ENCODE measurements around the gene PAPPA.

Gene PAPPA

DNA sequence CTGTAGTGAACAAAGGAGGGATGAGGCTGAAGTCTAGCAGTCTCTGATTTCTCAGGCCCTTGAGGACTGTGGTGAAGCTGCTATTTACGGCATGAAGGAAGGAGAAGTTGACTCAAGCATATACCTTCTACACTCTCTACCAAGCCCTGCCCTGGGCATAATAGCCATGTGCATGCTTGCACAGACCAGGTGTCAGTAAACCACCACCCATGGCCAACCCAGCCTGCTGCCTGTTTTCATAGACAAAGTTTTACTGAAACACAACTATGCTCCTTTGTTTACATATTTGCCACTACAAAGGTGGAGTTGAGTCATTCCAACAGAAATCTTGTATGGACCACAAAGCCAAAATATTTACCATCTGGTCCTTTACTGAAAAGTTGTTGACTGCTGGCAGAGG, 126.9 kb downstream of the PAPPA start:
- Histone ChIP-seq H3K4me1 (ENCODE audit: control insufficient read depth, insufficient read depth, low read length) (peaks cover 5% of the 10 kb centered on the region), H3K27ac (ENCODE audit: extremely low read depth, low read depth, low read length) (no peak overlapping the region), H3K9me3 (ENCODE audit: control insufficient read depth, insufficient read depth, low read depth, low read length) (no peaks in the 10 kb centered on the region), H3K4me3 (ENCODE audit: low read depth, low read length) (no peak overlapping the region), H3K36me3 (ENCODE audit: control insufficient read depth in 2 of 2, insufficient read depth in 1 of 2, low read length in 2 of 2) (no peaks in the 10 kb centered on the region)
- ChIA-PET POLR2A (no interaction called here), CTCF (no interaction called here)
- TF ChIP-seq, protein P1, sequence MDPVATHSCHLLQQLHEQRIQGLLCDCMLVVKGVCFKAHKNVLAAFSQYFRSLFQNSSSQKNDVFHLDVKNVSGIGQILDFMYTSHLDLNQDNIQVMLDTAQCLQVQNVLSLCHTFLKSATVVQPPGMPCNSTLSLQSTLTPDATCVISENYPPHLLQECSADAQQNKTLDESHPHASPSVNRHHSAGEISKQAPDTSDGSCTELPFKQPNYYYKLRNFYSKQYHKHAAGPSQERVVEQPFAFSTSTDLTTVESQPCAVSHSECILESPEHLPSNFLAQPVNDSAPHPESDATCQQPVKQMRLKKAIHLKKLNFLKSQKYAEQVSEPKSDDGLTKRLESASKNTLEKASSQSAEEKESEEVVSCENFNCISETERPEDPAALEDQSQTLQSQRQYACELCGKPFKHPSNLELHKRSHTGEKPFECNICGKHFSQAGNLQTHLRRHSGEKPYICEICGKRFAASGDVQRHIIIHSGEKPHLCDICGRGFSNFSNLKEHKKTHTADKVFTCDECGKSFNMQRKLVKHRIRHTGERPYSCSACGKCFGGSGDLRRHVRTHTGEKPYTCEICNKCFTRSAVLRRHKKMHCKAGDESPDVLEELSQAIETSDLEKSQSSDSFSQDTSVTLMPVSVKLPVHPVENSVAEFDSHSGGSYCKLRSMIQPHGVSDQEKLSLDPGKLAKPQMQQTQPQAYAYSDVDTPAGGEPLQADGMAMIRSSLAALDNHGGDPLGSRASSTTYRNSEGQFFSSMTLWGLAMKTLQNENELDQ (tag by site-specific recombination; IDR thresholded peaks at IDR 0.05; ENCODE audit: low read depth) = no peak
- TF ChIP-seq MZF1 (tag by site-specific recombination; IDR thresholded peaks at IDR 0.05; ENCODE audit: borderline replicate concordance) (no peak), IKZF3 (tag by site-specific recombination; IDR thresholded peaks at IDR 0.05) (no peak), SCRT1 (tag by site-specific recombination; IDR thresholded peaks at IDR 0.05; ENCODE audit: borderline replicate concordance) (no peak), ZNF223 (tag by site-specific recombination; IDR thresholded peaks at IDR 0.05) (no peak), ZNF837 (tag by site-specific recombination; IDR thresholded peaks at IDR 0.05) (no peak), KLF1 (tag by site-specific recombination; IDR thresholded peaks at IDR 0.05) (no peak), FEZF1 (tag by site-specific recombination; IDR thresholded peaks at IDR 0.05) (no peak), ZNF530 (tag by site-specific recombination; IDR thresholded peaks at IDR 0.05; ENCODE audit: low read depth) (no peak), HOXC10 (CRISPR knock-in tag; IDR thresholded peaks at IDR 0.05) (no peak), ZNF580 (tag by site-specific recombination; IDR thresholded peaks at IDR 0.05) (no peak)
- TF ChIP-seq, protein P2, sequence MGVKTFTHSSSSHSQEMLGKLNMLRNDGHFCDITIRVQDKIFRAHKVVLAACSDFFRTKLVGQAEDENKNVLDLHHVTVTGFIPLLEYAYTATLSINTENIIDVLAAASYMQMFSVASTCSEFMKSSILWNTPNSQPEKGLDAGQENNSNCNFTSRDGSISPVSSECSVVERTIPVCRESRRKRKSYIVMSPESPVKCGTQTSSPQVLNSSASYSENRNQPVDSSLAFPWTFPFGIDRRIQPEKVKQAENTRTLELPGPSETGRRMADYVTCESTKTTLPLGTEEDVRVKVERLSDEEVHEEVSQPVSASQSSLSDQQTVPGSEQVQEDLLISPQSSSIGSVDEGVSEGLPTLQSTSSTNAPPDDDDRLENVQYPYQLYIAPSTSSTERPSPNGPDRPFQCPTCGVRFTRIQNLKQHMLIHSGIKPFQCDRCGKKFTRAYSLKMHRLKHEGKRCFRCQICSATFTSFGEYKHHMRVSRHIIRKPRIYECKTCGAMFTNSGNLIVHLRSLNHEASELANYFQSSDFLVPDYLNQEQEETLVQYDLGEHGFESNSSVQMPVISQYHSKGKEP (tag by site-specific recombination; IDR thresholded peaks at IDR 0.05) = no peak
- TF ChIP-seq, protein P3, sequence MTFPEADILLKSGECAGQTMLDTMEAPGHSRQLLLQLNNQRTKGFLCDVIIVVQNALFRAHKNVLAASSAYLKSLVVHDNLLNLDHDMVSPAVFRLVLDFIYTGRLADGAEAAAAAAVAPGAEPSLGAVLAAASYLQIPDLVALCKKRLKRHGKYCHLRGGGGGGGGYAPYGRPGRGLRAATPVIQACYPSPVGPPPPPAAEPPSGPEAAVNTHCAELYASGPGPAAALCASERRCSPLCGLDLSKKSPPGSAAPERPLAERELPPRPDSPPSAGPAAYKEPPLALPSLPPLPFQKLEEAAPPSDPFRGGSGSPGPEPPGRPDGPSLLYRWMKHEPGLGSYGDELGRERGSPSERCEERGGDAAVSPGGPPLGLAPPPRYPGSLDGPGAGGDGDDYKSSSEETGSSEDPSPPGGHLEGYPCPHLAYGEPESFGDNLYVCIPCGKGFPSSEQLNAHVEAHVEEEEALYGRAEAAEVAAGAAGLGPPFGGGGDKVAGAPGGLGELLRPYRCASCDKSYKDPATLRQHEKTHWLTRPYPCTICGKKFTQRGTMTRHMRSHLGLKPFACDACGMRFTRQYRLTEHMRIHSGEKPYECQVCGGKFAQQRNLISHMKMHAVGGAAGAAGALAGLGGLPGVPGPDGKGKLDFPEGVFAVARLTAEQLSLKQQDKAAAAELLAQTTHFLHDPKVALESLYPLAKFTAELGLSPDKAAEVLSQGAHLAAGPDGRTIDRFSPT (tag by site-specific recombination; IDR thresholded peaks at IDR 0.05) = no peak
- TF ChIP-seq, protein P4, sequence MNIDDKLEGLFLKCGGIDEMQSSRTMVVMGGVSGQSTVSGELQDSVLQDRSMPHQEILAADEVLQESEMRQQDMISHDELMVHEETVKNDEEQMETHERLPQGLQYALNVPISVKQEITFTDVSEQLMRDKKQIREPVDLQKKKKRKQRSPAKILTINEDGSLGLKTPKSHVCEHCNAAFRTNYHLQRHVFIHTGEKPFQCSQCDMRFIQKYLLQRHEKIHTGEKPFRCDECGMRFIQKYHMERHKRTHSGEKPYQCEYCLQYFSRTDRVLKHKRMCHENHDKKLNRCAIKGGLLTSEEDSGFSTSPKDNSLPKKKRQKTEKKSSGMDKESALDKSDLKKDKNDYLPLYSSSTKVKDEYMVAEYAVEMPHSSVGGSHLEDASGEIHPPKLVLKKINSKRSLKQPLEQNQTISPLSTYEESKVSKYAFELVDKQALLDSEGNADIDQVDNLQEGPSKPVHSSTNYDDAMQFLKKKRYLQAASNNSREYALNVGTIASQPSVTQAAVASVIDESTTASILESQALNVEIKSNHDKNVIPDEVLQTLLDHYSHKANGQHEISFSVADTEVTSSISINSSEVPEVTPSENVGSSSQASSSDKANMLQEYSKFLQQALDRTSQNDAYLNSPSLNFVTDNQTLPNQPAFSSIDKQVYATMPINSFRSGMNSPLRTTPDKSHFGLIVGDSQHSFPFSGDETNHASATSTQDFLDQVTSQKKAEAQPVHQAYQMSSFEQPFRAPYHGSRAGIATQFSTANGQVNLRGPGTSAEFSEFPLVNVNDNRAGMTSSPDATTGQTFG (tag by site-specific recombination; IDR thresholded peaks at IDR 0.05; ENCODE audit: borderline replicate concordance) = no peak

- Histone ChIP-seq H3K27ac (ENCODE audit: extremely low read depth, low read depth, low read length) (no peak overlapping the region), H3K36me3 (ENCODE audit: control insufficient read depth in 2 of 2, insufficient read depth in 1 of 2, low read length in 2 of 2) (no peaks in the 10 kb centered on the region)
- CTCF ChIA-PET = interaction anchor here (0.6 to 0.7 kb wide), 3 partner anchors 34 to 1620 kb away, joined by 3 read pairs; no protein-coding TSS in a partner anchor
Observed at GRCh38 chr9:116282597-116282996, 129.0 kb downstream of the PAPPA start.

More at GRCh38 chr9:116282597-116282996, 129.0 kb downstream of the PAPPA start:
- H3K4me1 ChIP-seq (ENCODE audit: control insufficient read depth, insufficient read depth, low read length) = peaks cover 9% of the 10 kb centered on the region
- H3K4me3 ChIP-seq (ENCODE audit: low read depth, low read length) = no peak overlapping the region
- TF ChIP-seq ZNF639 (tag by site-specific recombination; IDR thresholded peaks at IDR 0.05) (no peak), ZNF510 (tag by site-specific recombination; IDR thresholded peaks at IDR 0.05; ENCODE audit: insufficient replicate concordance) (no peak), ZNF23 (tag by site-specific recombination; IDR thresholded peaks at IDR 0.05; ENCODE audit: borderline replicate concordance) (no peak), HOXD13 (CRISPR knock-in tag; IDR thresholded peaks at IDR 0.05; ENCODE audit: borderline replicate concordance) (no peak), WT1 (tag by site-specific recombination; IDR thresholded peaks at IDR 0.05) (no peak), ZNF324 (tag by site-specific recombination; IDR thresholded peaks at IDR 0.05) (no peak)
- TF ChIP-seq, protein P5, sequence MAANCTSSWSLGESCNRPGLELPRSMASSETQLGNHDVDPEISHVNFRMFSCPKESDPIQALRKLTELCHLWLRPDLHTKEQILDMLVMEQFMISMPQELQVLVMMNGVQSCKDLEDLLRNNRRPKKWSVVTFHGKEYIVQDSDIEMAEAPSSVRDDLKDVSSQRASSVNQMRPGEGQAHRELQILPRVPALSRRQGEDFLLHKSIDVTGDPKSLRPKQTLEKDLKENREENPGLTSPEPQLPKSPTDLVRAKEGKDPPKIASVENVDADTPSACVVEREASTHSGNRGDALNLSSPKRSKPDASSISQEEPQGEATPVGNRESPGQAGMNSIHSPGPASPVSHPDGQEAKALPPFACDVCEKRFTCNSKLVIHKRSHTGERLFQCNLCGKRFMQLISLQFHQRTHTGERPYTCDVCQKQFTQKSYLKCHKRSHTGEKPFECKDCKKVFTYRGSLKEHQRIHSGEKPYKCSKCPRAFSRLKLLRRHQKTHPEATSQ (tag by site-specific recombination; IDR thresholded peaks at IDR 0.05) = no peak
- H3K9me3 ChIP-seq (ENCODE audit: control insufficient read depth, insufficient read depth, low read depth, low read length) = no peaks in the 10 kb centered on the region
- POLR2A ChIA-PET = no interaction called here

Data from HEK293 (cell line).